ENCODE results near the gene B9D1.

- TF ChIP-seq, protein P1, sequence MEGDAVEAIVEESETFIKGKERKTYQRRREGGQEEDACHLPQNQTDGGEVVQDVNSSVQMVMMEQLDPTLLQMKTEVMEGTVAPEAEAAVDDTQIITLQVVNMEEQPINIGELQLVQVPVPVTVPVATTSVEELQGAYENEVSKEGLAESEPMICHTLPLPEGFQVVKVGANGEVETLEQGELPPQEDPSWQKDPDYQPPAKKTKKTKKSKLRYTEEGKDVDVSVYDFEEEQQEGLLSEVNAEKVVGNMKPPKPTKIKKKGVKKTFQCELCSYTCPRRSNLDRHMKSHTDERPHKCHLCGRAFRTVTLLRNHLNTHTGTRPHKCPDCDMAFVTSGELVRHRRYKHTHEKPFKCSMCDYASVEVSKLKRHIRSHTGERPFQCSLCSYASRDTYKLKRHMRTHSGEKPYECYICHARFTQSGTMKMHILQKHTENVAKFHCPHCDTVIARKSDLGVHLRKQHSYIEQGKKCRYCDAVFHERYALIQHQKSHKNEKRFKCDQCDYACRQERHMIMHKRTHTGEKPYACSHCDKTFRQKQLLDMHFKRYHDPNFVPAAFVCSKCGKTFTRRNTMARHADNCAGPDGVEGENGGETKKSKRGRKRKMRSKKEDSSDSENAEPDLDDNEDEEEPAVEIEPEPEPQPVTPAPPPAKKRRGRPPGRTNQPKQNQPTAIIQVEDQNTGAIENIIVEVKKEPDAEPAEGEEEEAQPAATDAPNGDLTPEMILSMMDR (IDR thresholded peaks at IDR 0.05), result no peak
- TF ChIP-seq POLR2A (IDR thresholded peaks at IDR 0.05), result no peak
These were observed 58.3 kb downstream of the B9D1 start for GRCh38 chr17:19304209-19304608.

Data from testis (tissue), 2 donors.